GM21576 (cell line): Measurements from ENCODE around the gene ELOVL5.

Source experiments
- ATAC-seq: cut with Tn5 transposase; IDR thresholded peaks from one replicate; pipeline ENCODE4 v1.9.1; 2021; ENCODE audit warnings: mild to moderate bottlenecking, moderate library complexity; ENCODE audit not compliant: unreplicated experiment

The ELOVL5 gene

GRCh38 chr6:53280207-53280606 lies 68.5 kb downstream of the ELOVL5 start:
- no peak for ATAC-seq

- ATAC-seq: no peak
These were observed 69.5 kb downstream of the ELOVL5 start for GRCh38 chr6:53279293-53279692.

- no peak for ATAC-seq
These were observed 75.4 kb downstream of the ELOVL5 start for GRCh38 chr6:53273370-53273769.

GRCh38 chr6:53269827-53270226 lies 78.9 kb downstream of the ELOVL5 start:
- ATAC-seq: no peak

GRCh38 chr6:53268858-53269608 lies 79.7 kb downstream of the ELOVL5 start:
- ATAC-seq: no peak

- ATAC-seq: no peak
These were observed 82.1 kb downstream of the ELOVL5 start for GRCh38 chr6:53266553-53267090.

GRCh38 chr6:53264915-53265607 lies 83.7 kb downstream of the ELOVL5 start:
- no peak for ATAC-seq

GRCh38 chr6:53264337-53264736 lies 84.4 kb downstream of the ELOVL5 start:
- ATAC-seq: no peak

- ATAC-seq: no peak
These were observed 84.8 kb downstream of the ELOVL5 start for GRCh38 chr6:53263917-53264316.

- ATAC-seq: no peak
These were observed 88.7 kb downstream of the ELOVL5 start for GRCh38 chr6:53259860-53260580.

- no peak for ATAC-seq
These were observed 90.0 kb downstream of the ELOVL5 start for GRCh38 chr6:53258774-53259155.

- no peak for ATAC-seq
These were observed 90.5 kb downstream of the ELOVL5 start for GRCh38 chr6:53258076-53258773.

- ATAC-seq: no peak
These were observed 91.2 kb downstream of the ELOVL5 start for GRCh38 chr6:53257533-53257932.

GRCh38 chr6:53257001-53257400 lies 91.7 kb downstream of the ELOVL5 start:
- no peak for ATAC-seq

- ATAC-seq: no peak
These were observed 96.5 kb downstream of the ELOVL5 start for GRCh38 chr6:53252177-53252692.

- ATAC-seq: no peak
These were observed 97.6 kb downstream of the ELOVL5 start for GRCh38 chr6:53251033-53251672.

GRCh38 chr6:53250176-53251032 lies 98.3 kb downstream of the ELOVL5 start:
- no peak for ATAC-seq

- no peak for ATAC-seq
These were observed 101.8 kb downstream of the ELOVL5 start for GRCh38 chr6:53246924-53247323.

- peak; percentile 83 for ATAC-seq
These were observed 103.8 kb downstream of the ELOVL5 start for GRCh38 chr6:53244958-53245357.
